Measurements from ENCODE around the gene ENOPH1.

DNA sequence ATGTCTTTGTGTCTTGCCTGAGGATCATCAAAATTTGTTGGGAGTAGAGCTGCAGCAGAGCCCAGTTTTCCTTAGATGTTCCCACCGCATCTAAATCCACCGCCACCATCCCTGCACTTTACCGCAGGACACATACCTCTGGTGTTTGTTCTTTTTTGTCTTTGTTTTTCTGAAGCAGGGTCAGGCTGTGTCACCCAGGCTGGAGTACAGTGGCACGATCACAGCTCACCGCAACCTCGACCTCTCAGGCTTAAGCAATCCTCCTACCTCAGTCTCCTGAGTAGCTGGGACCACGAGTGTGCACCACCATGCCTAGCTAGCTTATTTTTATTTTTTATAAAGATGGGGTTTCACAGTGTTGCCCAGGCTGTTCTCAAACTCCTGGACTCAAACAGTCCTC, 4.6 kb downstream of the ENOPH1 start:
- TF ChIP-seq, protein P1, sequence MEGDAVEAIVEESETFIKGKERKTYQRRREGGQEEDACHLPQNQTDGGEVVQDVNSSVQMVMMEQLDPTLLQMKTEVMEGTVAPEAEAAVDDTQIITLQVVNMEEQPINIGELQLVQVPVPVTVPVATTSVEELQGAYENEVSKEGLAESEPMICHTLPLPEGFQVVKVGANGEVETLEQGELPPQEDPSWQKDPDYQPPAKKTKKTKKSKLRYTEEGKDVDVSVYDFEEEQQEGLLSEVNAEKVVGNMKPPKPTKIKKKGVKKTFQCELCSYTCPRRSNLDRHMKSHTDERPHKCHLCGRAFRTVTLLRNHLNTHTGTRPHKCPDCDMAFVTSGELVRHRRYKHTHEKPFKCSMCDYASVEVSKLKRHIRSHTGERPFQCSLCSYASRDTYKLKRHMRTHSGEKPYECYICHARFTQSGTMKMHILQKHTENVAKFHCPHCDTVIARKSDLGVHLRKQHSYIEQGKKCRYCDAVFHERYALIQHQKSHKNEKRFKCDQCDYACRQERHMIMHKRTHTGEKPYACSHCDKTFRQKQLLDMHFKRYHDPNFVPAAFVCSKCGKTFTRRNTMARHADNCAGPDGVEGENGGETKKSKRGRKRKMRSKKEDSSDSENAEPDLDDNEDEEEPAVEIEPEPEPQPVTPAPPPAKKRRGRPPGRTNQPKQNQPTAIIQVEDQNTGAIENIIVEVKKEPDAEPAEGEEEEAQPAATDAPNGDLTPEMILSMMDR (IDR thresholded peaks at IDR 0.05; ENCODE audit: low read depth, low read length), result no peak
- TF ChIP-seq, protein P2, sequence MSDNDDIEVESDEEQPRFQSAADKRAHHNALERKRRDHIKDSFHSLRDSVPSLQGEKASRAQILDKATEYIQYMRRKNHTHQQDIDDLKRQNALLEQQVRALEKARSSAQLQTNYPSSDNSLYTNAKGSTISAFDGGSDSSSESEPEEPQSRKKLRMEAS (IDR thresholded peaks at IDR 0.05; ENCODE audit: low read depth, low read length), result no peak
- no peak for TF ChIP-seq POLR2A (IDR thresholded peaks at IDR 0.05; ENCODE audit: extremely low read depth, insufficient read length)
- TF ChIP-seq MYC (IDR thresholded peaks at IDR 0.05; ENCODE audit: low read depth, low read length), result no peak
